GM18505 (cell line): ENCODE data around the gene FTH1.
"Not testable (repeated sequence)": the region's sequence is repeated elsewhere in the genome, so short reads cannot be mapped to it uniquely, and the experiment has no call there.

Experiments used
- ATAC-seq: cut with Tn5 transposase; IDR thresholded peaks from one replicate; pipeline ENCODE4 v1.9.1; 2021; ENCODE audit not compliant: unreplicated experiment
- POLR2A ChIP-seq: IDR thresholded peaks from 4 replicates; pipeline ENCODE4 v1.6.1; 2011; ENCODE audit warnings: borderline replicate concordance; ENCODE audit not compliant: insufficient read depth, insufficient read length; ENCODE audit errors: extremely low read depth

The FTH1 gene

DNA sequence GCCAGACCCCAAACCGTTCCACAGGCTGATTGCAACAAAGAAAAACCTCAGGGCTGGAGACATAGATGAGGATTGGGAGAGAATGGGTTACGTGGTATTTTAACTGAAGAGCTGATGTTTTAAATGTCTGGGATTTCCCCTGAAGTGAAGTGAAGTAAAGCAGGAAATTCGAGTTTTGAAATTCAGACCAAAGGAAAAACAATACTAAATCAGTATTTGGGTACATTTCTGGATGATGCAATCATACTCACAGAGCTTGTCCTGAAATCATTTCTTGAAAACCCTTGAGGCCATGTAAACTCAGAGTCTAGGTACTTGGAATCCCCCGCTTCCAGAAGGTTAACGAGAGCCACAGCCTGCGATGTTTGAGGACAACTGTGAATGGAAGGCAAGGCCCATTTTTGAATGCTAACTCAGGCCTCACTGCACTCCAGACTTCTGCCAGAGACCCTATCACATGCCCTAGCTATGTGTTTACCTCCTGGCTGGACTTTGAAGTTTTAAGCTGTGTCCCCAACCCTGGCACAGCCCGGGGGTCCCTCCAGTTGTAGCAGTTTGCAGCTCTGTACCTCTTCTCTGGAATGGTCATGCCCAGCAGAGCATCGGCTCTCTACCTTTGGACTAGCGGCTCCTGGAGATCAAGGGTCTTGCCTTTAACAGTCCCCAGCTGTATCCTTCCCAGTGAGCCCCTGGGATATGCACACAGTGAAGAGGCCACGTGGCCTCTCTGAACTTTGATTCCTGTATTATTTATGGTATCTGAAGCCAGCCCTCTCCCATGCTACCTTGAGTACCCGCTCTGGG, 5.4 kb upstream of the FTH1 start:
- TF ChIP-seq POLR2A, result no peak
- ATAC-seq, result no peak

DNA sequence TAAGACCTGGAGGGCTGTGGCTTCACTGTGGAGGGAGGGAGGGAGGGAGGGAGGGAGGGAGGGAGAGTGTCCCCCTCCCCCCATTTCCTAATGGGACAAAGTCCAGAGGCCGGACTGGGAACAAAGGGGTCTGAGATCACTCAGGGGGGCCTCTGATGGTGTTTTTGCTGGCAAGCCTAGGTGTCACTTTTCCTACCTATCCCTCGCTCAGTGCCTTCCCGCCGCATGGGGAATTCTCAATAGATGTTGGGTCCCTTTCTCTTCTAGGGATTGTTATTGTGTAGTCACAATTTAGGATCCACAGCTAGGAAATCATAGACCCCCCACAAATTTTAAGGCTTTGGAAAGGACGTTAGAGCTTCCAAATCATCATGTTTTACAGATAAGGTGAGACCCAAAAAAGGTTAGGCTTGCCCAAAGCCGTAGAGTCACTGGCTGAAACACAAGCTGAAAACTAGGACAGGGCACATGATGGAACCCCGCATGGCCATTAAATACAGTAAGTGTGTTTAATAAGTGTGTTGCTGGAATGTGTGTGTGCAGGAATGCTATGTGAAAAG, 4.8 kb upstream of the FTH1 start:
- no peak for ATAC-seq
- TF ChIP-seq POLR2A, result no peak

DNA sequence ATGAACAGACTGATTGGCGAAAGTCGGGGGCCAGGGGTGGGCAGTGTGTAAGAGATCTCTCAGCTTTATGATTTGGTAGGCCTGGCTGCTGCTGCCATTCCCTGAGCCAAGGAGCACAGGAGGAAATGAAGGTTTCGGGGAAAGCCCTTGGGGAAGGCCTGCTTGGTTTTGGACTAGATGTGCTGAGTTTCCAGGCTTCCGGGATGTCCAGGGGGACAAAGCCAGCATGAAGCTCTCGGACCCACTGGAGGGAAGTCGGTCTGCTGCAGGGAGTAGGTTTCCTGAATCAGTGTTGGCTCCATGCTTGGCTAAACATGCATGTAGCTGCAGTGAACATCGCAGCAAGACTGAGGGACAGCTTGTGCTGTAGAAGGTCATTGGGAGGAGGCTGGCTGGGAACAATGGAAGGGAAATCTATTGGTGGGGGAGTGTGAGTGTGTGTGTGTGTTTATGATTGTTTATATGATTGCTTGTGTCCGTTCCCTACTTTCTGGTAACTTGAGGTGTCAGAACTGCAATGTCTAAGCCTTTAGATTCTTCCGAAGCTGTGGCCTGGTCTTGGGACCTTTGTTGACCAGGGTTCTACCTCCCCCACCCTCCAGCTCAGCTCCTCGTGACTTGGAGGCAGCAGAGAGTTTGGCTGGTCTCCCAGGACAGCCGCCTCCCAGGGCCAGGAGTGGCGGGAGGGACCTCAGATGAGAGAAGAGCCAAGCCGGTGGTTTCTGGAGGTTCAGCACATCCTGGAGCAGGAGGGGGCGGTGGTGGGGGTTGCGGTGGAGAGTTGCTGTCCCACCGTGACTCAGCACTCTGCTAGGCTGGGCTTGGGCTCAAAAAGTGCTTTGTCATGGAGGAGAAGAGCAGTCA, 4.0 kb upstream of the FTH1 start:
- ATAC-seq, result no peak
- peak; percentile 61 for TF ChIP-seq POLR2A

DNA sequence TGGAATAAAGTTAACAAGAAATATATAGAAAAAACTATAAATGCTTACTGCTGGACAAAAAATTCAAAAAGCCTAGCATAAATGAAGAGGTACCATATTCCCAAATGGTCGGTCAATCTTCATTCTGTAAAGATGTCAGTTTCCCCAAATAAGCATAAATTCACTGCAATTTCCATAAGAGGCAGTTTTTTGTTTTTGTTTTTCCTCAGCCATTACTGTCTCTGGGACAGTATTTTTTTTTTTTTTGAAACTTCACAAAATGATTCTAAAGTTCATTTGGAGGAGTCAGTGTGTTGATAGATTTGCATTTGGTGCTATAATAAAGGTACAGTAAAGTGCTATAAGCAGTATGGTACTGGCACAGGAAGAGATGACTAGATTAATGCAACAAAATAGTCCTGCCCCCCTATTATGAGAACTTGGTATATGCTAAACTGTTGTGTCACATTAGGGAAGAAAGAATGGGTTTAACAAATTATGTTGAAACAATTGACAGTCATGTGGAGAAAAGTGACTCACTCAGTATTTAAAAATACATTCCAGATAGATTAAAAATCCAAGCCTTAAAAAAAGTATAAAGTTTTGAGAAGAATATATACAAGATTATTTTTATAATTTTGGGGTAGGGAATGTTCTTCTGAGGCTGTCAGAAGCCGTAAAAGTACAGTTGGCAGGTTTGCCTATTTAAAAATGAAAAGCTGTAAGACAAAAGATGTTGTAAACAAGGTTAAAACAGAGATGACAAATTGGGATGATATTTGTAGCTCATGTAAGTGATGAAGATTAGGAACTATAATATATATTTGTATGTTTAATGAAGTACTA, 2.6 kb upstream of the FTH1 start:
- TF ChIP-seq POLR2A, result no peak
- ATAC-seq, result no peak

DNA sequence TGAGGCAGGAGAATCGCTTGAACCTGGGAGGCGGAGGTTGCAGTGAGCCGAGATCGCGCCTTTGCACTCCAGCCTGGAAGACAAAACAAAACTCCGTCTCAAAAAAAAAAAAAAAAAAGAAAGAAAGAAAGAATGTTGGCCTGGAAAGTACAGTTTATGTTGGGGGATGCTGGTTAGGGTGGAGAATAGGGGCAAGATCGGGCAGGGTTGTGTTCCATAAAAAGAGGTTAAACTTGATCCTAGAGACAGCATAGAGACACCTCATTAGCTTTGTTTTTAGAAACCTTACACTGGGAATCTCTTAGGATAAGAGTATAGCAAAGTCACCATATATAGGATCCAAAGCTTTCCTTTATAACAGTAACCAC, 1.9 kb upstream of the FTH1 start:
- no peak for TF ChIP-seq POLR2A
- ATAC-seq, result no peak

DNA sequence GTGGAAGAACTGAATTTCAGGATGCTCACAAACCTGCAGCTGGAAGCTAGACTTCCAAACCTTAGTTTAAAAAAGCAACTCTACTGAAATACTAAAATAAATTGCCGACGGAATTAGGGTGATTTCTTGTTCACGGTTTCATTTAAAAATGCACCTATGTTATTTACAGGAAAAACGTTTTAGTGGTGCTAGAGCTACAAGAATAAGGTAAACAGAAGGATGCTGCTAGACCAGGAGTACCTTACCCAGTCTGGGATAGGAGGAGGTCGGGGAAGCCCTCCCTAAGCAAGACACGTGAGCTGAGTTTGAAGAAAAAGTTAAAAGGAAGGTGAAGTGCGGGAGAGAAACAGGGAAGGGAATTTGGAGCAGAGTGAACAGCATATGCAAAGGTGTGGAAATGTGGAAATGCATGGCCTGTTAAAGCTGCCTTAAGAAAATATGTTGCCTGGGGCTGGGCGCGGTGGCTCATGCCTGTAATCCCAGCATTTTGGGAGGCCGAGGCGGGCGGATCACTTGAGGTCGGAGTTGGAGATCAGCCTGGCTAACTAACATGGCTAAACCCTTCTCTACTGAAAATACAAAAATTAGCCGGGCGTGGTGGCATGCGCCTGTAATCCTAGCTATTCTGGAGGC, 1.4 kb upstream of the FTH1 start:
- no peak for TF ChIP-seq POLR2A
- ATAC-seq, result no peak

DNA sequence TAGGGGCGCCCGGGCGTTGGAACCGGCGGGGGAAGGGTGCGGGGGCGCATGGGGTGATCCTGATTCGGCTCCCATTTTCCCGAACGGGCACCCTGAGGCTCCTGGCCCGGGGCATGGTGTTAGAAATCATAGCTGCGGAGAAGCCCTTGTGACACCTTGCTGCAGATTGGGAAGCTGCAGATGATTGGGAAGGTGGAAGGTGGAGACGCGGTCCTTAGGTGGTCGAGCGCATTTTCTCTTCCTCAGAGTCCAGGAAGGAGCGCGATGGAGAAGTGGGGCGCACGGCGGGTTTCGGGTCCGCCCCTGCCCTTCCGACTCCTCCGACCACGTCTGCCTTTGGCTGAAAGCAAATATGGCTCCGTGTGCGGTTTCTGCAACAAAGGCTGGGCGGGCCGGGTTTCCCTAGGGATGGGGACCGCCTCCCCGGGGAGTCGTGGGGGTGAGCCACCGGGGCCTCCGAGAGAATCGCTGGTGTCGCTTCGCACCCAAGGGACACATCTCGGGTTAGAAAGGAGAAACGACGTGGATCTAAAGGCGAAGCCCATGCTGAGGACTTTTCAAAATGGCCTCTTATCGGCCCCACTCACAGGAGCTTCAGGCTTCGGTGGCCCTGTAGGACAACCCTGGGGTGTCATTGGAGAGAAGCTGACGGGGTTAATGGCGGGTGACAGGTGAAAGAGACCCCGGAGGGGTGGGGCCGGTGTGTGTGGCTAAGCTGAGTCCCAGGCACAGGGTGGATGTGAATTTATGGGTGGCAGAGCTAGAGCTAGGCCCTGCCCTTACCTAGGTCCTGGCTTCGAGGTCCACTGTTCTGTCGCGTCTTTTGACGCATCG, 707 bp upstream of the FTH1 start:
- no peak for TF ChIP-seq POLR2A
- no peak for ATAC-seq

DNA sequence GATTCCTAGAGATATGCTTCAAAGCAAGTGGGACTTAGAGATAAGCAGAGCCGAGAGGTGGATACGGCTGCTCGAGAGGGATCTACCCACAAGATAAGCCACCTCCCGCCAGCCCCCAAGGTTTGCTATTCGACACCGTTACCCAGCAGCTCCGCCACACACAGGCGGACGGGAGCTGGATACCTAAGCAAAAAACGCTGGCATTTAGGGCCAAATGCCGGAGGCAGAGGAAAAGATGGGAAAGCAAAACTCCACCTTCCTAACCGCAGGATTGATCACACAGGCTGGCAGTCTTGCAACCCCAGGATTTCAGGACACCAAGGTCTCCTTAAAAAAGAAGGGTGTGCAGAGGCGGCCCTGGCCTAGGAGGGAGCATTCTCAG, 709 bp downstream of the FTH1 start:
- no peak for ATAC-seq
- TF ChIP-seq POLR2A, result no peak

DNA sequence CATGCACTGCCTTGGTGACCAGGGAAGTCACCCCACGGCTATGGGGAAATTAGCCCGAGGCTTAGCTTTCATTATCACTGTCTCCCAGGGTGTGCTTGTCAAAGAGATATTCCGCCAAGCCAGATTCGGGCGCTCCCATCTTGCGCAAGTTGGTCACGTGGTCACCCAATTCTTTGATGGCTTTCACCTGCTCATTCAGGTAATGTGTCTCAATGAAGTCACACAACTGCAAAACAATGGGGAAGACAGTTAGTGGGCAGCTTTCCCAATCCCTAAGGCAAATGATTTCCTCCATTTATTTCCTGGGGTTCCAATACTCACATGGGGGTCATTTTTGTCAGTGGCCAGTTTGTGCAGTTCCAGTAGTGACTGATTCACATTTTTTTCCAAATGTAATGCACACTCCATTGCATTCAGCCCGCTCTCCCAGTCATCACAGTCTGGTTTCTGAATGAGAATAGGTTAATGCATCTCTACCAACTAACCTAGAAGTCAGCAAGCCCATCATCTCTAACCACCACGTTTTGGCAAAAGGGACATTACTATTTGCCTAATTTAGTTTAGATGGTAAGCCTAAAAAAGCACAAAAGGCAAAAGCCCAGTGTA, 2.7 kb downstream of the FTH1 start:
- not testable (repeated sequence) for ATAC-seq

DNA sequence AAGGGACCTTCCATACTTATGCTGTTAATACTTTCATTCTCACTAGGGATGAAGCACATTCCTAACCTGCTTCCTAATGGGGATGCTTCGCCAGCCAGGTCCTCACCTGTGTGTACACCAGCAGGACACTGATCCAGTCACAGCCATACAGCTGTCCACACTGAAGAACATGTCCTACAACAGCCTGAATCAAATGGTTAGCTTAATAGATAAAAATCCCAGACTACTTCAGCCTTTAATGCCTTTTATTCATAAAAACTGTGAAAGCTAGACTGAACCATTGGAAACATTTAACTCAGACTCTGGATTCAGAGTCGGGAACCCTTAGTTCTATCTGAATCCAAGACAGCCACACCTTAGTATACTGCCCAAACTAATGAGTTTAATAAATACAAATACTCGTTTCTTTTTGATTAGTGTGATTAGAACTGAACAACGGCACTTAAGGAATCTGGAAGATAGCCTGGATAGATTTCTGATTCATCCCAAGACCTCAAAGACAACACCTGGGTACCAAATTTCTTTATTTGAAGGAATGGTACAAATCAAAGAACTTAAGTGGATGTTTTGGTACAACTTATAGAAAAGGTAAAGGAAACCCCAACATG, 3.3 kb downstream of the FTH1 start:
- TF ChIP-seq POLR2A, result peak; percentile 55
- no peak for ATAC-seq

DNA sequence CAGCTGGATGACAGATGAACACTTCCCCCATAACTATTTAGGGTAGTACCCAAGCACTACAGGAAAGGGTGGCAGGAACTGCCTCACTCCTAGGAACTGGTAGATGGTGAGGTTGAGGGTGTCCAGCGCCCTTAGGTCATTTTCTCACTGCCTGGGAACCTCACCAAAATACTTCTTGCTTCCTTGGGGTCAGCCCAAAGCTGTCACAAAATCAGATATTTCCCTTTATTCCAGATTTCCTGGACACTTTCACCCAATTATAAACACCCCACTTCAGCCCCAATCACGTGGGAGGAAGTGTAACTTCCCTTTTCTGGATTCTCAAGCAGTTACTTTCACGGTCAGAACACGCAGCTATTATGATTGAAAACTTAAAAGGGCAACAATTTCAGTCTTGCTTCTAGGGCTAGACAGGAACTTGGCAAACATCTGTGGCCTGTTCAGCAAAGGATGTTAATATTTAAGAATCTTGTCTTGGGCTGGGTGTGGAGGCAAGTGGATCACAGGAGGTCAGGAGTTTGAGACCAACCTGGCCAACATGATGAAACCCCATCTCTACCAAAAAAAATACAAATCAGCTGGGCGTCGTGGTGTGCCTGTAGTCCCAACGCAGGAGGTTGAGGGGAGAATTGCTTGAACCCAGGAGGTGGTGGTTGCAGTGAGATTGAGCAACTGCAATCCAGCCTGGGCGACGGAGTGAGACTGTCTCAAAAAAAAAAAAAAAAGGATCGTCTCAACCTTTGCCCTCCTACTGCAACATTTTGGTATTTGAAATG, 4.0 kb downstream of the FTH1 start:
- ATAC-seq, result no peak
- peak; percentile 7 for TF ChIP-seq POLR2A
